ENCODE results near the gene CCHCR1.

- no peak for TF ChIP-seq EZH2 (IDR thresholded peaks at IDR 0.05; ENCODE audit: borderline replicate concordance, insufficient read depth, low read length, poor library complexity, severe bottlenecking)
- TF ChIP-seq POLR2AphosphoS5 (IDR thresholded peaks at IDR 0.05) = no peak
- no peak for TF ChIP-seq TAF1 (IDR thresholded peaks at IDR 0.05; ENCODE audit: low read depth)
- no peak for TF ChIP-seq CTCF (IDR thresholded peaks at IDR 0.05; ENCODE audit: poor library complexity, severe bottlenecking)
- no peak for TF ChIP-seq RAD21 (conservative IDR thresholded peaks at IDR 0.05)
- no peak for TF ChIP-seq SMC3 (conservative IDR thresholded peaks at IDR 0.05; ENCODE audit: poor library complexity)
These were observed 6.3 kb upstream of the CCHCR1 start for GRCh38 chr6:31163922-31164321.
